Head of caudate nucleus (tissue), 42 donors: ENCODE measurements around the gene KLHL18.
"Not testable (repeated sequence)": the region's sequence is repeated elsewhere in the genome, so short reads cannot be mapped to it uniquely, and the experiment has no call there.

Source experiments
- DNase-seq, 42 donors: peaks; one replicate each; pipeline versions ENCODE4 v3.0.0 to v3.0.0-alpha.2; 2020 to 2021; ENCODE audit warnings: mixed read lengths in 7 of 42
- intact Hi-C: fragments of 100-400 bp; cut with DNase I; formaldehyde crosslinking; loops from one replicate; pipeline ENCODE4 v1.15.0; 2022

The KLHL18 gene

DNA sequence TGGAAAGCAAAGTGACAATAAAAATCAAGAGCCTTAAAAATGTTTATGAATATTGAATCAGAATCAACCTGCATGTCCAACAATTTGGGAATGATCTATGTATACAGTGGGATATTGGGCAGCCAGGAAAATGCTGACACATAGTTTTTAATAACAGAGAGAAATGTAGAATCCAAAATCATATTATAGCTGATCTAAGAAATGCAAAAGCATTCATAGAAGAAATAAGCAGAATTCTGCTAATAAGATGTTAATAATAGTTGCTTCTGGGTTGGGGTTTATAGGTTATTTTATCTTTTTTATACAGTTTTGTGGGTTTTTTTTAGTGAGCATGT lies 15.3 kb upstream of the KLHL18 start:
- no peak for DNase-seq
- intact Hi-C loops = no loop called here

DNA sequence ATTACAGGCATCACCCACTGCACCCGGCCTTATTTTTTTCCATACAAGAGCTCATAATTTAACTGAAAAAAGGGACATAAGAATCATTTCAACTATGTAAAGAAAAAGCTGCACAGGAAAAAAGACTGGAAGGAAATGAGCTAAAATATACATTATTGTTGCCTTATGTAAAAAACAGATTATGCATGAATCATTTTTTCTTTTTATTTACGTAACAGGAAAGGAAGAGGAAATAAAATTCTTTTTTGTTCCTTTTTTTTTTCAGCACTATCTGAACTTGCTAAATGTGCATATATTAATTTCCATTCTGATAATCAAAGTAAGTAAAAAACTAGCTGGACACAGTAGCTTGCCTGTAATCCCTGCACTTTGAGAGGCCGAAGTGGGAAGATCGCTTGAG lies 12.2 kb upstream of the KLHL18 start:
- intact Hi-C loops = no loop called here
- DNase-seq = no peak

DNA sequence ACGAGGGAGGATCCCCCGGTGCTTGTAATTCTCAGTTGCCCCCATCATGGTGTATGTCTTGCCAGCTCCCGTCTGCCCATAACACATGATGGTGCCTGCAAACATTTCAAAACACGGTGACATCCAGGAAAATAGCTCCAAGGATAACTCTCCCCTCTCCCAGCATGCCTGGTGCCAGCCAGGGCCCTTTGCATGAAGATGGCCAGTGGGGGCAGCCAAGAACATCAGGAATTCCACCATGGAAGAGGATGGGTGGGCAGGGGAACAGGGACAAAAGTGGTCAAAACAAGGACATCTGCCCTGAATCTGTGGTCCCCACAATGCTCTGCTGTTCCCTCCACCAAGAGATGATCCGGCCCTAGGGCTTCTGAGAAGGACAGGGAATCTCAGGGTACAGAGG lies 9.2 kb upstream of the KLHL18 start:
- intact Hi-C loops = no loop called here
- DNase-seq = no peak

- no peak for DNase-seq
Observed at GRCh38 chr3:47274652-47275051, 8.1 kb upstream of the KLHL18 start.

GRCh38 chr3:47276558-47276957 lies 6.2 kb upstream of the KLHL18 start:
- no peak for DNase-seq
- intact Hi-C loops = no loop called here

More at GRCh38 chr3:47274652-47275051, 8.1 kb upstream of the KLHL18 start:
- intact Hi-C loops = no loop called here

DNA sequence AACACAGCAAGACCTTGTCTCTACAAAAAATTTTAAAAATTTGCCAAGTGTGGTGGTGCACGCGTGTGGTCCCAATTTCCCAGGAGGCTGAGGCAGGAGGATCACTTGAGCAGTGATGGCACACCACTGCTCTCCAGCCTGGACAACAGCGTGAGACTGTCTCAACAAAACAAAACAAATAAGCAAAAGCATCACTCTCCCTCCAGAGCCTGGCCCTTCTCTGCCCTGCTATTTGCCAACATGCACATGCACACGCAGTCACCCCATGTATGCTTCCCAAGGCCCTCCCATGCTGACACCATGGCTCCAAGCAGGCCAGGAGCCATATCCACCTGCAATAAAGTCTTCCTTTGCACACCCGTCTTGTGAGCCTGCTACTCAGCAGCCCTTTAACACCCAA lies 2.2 kb upstream of the KLHL18 start:
- intact Hi-C loops = loop anchor here (5.0 to 10.0 kb wide), 2 partner anchors 104 to 118 kb away; partner anchors contain the start of genes PTPN23 and SETD2
- no peak for DNase-seq

DNA sequence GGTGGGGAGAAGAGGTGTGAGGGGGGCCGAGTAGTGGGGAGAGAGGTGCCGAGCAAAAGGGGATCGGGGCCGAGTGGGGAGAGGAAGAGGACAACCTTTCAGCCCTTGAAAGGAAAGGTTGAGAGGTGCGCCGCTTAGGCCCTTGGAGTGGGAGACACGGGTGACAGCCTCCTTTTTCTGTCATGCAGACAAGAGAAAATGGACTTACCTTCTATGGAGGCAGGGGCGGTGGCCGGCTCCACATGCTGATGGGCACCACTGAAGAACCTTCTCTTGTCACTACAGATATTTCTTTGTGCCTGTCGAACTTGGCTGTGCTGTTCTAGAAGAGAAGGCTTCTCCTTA lies 421 bp downstream of the KLHL18 start:
- intact Hi-C loops = loop anchor here (5.0 to 10.0 kb wide), 2 partner anchors 102 to 121 kb away; partner anchors contain the start of genes PTPN23 and SETD2
- DNase-seq = peak in 28 of 42 donors; percentile 10 to 60 (median 30)

DNA sequence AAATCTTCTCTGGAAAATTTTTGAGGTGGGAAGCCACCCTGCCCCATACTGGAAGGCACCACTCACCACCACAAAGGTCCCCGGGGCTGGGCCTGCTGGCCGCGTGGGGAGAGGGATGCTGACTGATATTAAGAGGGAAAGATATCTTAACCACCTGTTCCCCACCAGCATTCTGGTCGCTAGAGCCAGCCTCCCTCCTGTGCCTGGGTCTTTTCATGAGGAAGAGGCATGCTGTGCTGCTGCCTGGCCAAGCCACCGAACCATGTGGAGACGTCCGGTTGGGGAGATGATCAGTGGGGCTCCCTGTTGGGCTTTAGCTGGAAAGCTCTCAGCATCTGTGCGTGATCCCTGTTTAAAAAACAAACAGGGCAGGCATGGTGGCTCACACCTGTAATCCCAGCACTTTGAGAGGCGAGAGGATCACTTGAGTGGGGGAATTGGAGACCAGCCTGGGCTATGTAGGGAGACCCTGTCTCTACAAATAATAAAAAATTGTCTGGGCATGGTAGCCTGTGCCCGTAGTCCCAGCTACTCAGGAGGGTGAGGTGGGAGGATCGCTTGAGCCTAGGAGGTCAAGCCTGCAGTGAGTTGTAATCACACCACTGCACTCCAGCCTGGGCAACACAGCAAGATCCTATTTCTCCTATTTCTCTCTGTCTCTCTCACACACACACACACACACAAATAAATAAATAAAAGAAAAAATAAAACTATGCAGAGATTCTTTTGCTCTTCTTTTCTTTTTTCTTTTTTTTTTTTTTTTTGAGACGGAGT lies 1.0 kb downstream of the KLHL18 start:
- intact Hi-C loops = loop anchor here (5.0 to 10.0 kb wide), 2 partner anchors 101 to 121 kb away; partner anchors contain the start of genes PTPN23 and SETD2
- peak in 9 of 42 donors; percentile 5 to 47 (median 17) for DNase-seq

- intact Hi-C loops = loop anchor here (10.0 kb wide), 1 partner anchor 96 kb away; the partner anchor contains the start of gene PTPN23
- DNase-seq = no peak
Observed at GRCh38 chr3:47288966-47289910, 6.5 kb downstream of the KLHL18 start.

GRCh38 chr3:47291158-47291753 lies 8.5 kb downstream of the KLHL18 start:
- intact Hi-C loops = no loop called here
- no peak for DNase-seq

DNA sequence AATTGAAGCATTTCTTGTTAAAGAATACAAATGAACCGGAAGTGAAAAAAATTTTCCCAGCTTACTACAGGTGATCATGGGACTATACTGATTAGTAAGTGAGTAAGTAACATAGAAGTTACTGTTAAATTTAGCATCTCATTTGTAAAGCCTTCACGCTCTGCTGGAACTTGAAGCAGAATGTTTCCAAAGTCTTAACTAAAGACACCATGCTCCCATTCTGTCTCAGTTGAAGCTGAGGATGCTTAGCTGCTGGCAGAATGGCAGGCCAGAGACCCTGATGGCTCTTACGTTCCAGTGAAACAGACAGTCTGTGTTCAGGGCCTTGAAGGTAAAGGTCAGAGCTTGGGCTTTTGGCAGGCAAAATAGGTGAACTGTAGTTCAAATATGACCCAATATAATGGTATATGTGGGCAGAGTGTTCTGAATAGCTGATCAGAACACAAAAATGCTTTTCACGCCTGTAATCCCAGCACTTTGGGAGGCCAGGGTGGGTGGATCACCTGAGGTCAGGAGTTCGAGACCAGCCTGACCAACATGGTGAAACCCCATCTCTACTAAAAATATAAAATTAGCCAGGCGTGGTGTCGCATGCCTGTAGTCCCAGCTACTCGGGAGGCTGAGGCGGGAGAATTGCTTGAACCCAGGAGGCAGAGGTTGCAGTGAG lies 9.1 kb downstream of the KLHL18 start:
- intact Hi-C loops, DNase-seq: not testable (repeated sequence)

GRCh38 chr3:47293822-47294221 lies 11.1 kb downstream of the KLHL18 start:
- intact Hi-C loops = no loop called here
- DNase-seq = no peak

GRCh38 chr3:47294392-47294791 lies 11.6 kb downstream of the KLHL18 start:
- peak in 1 of 42 donors; percentile 28 for DNase-seq
- intact Hi-C loops = no loop called here

GRCh38 chr3:47295322-47295721 lies 12.6 kb downstream of the KLHL18 start:
- peak in 1 of 42 donors; percentile 17 for DNase-seq
- intact Hi-C loops = no loop called here

GRCh38 chr3:47295976-47296375 lies 13.2 kb downstream of the KLHL18 start:
- DNase-seq = peak in 1 of 42 donors; percentile 10
- intact Hi-C loops = no loop called here

DNA sequence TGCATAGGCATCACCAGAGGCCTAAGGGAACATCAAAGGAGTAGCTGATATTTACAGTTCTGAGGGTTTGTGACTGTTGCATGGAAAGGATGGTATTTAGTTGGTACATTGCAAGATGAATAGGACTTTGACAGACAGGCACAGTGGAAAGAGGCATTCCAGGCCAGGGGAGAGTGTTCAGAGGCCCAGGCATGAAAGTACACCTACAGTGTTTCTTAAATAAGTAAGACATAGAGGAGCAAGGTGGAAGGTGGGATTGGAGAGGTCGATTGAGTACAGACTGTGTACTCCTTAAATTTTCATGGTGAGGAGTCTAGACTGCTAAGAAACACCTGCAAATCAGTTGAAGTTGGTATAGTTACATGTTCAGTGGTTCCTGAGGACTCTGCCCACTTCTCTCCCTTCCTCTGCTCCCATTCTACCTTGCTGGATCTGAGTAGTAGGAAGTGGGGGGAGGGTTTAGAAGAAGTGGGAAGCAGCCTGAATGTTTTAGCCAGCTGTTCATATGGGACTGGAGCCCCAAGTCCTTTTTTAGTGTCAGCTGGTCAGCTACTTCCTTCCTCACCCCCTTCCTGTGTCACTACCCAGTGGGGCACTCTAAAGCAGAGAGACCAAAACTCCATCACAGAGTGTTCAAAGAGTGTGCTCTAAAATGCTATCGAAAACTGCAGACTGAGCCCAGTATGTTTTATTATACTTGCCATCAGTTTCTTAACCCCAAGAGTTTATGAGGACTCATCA lies 14.0 kb downstream of the KLHL18 start:
- intact Hi-C loops = no loop called here

GRCh38 chr3:47298439-47298838 lies 15.7 kb downstream of the KLHL18 start:
- intact Hi-C loops = no loop called here
- peak in 1 of 42 donors; percentile 34 for DNase-seq

More for the DNA sequence above, 14.0 kb downstream of the KLHL18 start:
- DNase-seq = peak in 4 of 42 donors; percentile 15 to 36 (median 18)
